ENCODE measurements around the gene TUBGCP3. TPM values are rescaled to one million over a fixed set of nuclear protein-coding genes. Genes with fewer than 3 reads are reported as not detected.

TUBGCP3 gene
- total and polyA plus RNA-seq, 9 of the 15 experiments (the other 6 are each of a cell fraction or from before 2014, with no cell fraction given): 3.0 to 24.8 (median 15.2) TPM

GRCh38 chr13:112587764-112588489 lies at the start of gene TUBGCP3 (continued):
- TF ChIP-seq NFXL1 (CRISPR knock-in tag; IDR thresholded peaks at IDR 0.05) (no peak), TRIM24 (IDR thresholded peaks at IDR 0.05) (peak in 1 of 2 experiments; percentile 97; a peak in 2 of 4 replicates), SMAD2 (IDR thresholded peaks at IDR 0.05; ENCODE audit: low read depth, low read length) (no peak), U2AF1 (optimal IDR thresholded peaks at IDR 0.05; ENCODE audit: low read depth, low read length) (peak; percentile 88), ZNF324 (CRISPR knock-in tag; IDR thresholded peaks at IDR 0.05) (no peak), ETV6 (IDR thresholded peaks at IDR 0.05; ENCODE audit: borderline replicate concordance in 1 of 2, low read depth in 2 of 2, low read length in 1 of 2) (no peak), ETV6 (CRISPR knock-in tag; IDR thresholded peaks at IDR 0.05; ENCODE audit: borderline replicate concordance) (no peak), FOXP1 (CRISPR knock-in tag; IDR thresholded peaks at IDR 0.05) (no peak), CGGBP1 (CRISPR knock-in tag; IDR thresholded peaks at IDR 0.05) (no peak; the same call in 1 of the 2 replicates), ZNF146 (CRISPR knock-in tag; IDR thresholded peaks at IDR 0.05; ENCODE audit: unreplicated experiment) (no peak), CHD2 (IDR thresholded peaks at IDR 0.05; ENCODE audit: low read depth, low read length) (no peak), SNRNP70 (optimal IDR thresholded peaks at IDR 0.05; ENCODE audit: low read depth, low read length) (no peak), BRF2 (IDR thresholded peaks at IDR 0.05; ENCODE audit: borderline replicate concordance, insufficient read depth, insufficient read length) (no peak)
- TF ChIP-seq, protein P1, sequence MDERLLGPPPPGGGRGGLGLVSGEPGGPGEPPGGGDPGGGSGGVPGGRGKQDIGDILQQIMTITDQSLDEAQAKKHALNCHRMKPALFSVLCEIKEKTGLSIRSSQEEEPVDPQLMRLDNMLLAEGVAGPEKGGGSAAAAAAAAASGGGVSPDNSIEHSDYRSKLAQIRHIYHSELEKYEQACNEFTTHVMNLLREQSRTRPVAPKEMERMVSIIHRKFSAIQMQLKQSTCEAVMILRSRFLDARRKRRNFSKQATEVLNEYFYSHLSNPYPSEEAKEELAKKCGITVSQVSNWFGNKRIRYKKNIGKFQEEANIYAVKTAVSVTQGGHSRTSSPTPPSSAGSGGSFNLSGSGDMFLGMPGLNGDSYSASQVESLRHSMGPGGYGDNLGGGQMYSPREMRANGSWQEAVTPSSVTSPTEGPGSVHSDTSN (CRISPR knock-in tag; IDR thresholded peaks at IDR 0.05; ENCODE audit: low read depth): no peak
- TF ChIP-seq, protein P1 (tag; conservative IDR thresholded peaks at IDR 0.05; ENCODE audit: low read depth): no peak
